ENCODE results near the gene BFSP1.

GRCh38 chr20:17482536-17482935, 48.6 kb downstream of the BFSP1 start:
- TF ChIP-seq CTCF (IDR thresholded peaks at IDR 0.05; ENCODE audit: poor library complexity) (no peak), EZH2phosphoT487 (IDR thresholded peaks at IDR 0.05; ENCODE audit: low read depth, severe bottlenecking, unreplicated experiment) (no peak)

All from hepatocyte (in vitro differentiated cells).